K562 (cell line): ENCODE results near the gene ATP7B. TPM values are rescaled to one million over a fixed set of nuclear protein-coding genes. Genes with fewer than 3 reads are reported as not detected.

Experiments used
- ARNT ChIP-seq, 2 experiments: fragments of 450-650 bp; IDR thresholded peaks; 2 replicates each; pipeline ENCODE4 v1.6.1; 2016; ENCODE audit warnings: mild to moderate bottlenecking in 1 of 2
- ETV5 ChIP-seq: sonication (generic); formaldehyde crosslinking; IDR thresholded peaks from 2 replicates; pipeline ENCODE4 v1.4.0; 2020; ENCODE audit warnings: low read depth, mild to moderate bottlenecking, missing genetic modification reagents
- HNRNPL ChIP-seq: fragments of 200-400 bp; formaldehyde crosslinking; IDR thresholded peaks from 2 replicates; pipeline ENCODE4 v1.6.1; 2017; ENCODE audit warnings: low read depth, mild to moderate bottlenecking, low read length
- MTF1 ChIP-seq: fragments of 250-450 bp; sonication (Bioruptor Pico); IDR thresholded peaks from 2 replicates; pipeline ENCODE4 v1.9.0; 2021; ENCODE audit warnings: moderate library complexity, mild to moderate bottlenecking, inconsistent platforms, borderline replicate concordance
- ZNF23 ChIP-seq: fragments of 250-450 bp; sonication (Bioruptor Pico); IDR thresholded peaks from 2 replicates; pipeline ENCODE4 v1.4.0; 2020; ENCODE audit warnings: mild to moderate bottlenecking
- polyA plus RNA-seq, 8 experiments: library from polyadenylated mRNA; depleted of rRNA in 4 of 8; stranded (reverse) in 5 of 8; unstranded in 3 of 8; fragments of >200 nt; fragmentation: Nextera tagmentation in 2 of 8; fragmentation: Illumina TruSeq in 1 of 8; extraction: Ambion mirVana in 2 of 8; extraction: Trizol in 1 of 8; gene quantifications; 2 replicates each; pipeline versions ENCODE4 v1.2.1 to v1.2.3, GENCODE V29; 2011 to 2014; ENCODE audit warnings: inconsistent platforms in 1 of 8, missing spikeins in 1 of 8
- total RNA-seq, 7 experiments: library from RNA; depleted of rRNA in 6 of 7; stranded (reverse); fragments of >200 nt in 6 of 7; fragmentation: Illumina TruSeq in 2 of 7; extraction: Trizol in 2 of 7; gene quantifications; 2 replicates each; pipeline versions ENCODE4 v1.2.1 to v1.2.3, GENCODE V29; 2011 to 2021; ENCODE audit warnings: low replicate concordance in 1 of 7
- TF ChIP-seq, protein P1 (sequence below), 2 experiments: fragments of 450-650 bp; IDR thresholded peaks; 2 replicates each; pipeline ENCODE4 v1.6.1; 2016; ENCODE audit warnings: mild to moderate bottlenecking in 2 of 2, borderline replicate concordance in 1 of 2, low read depth in 1 of 2, moderate library complexity in 1 of 2
- TF ChIP-seq, protein P2 (sequence below): fragments of 250-450 bp; sonication (Bioruptor Pico); IDR thresholded peaks from 2 replicates; pipeline ENCODE4 v1.4.0; 2020; ENCODE audit warnings: mild to moderate bottlenecking, moderate library complexity

The ATP7B gene
- total and polyA plus RNA-seq, 9 of the 15 experiments (the other 6 are each of a cell fraction or from before 2014, with no cell fraction given), result 1.1 to 20.4 (median 8.5) TPM

DNA sequence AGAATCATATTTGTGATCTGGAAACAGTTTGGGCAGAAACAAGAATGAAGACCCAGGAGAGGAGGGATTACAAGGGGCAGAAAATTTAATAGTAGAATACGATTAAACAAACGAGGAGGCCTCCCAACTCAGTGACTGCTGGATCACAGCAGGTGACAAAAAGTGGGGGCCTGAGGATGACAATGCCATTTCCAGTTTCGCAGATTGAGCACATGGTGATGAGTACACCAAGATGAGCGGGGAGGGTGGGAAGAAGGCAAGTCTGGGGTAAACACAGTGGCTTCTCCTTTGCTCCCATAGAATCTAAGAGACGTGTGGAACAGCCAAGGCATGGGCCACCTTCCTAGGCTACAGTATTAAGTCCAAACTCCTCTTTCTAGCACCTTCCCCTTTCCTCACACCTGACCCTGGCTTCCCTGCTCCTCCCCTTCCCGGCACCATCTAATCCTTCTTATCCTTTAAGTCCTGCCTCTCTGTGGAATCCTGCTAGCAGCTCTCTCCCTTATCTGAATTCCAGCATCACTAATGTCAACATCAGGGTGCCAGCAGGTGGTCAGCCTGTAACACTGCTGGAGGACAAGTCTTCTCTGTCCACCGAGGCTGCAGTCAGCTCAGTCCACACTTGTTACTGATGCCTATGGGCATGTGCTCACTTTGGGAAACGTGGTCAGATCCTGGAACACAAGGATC lies 13.5 kb downstream of the ATP7B start (continued):
- no peak for TF ChIP-seq MTF1 (CRISPR knock-in tag)
- TF ChIP-seq ARNT (IDR thresholded peaks at IDR 0.05), result no peak
- no peak for TF ChIP-seq HNRNPL
- TF ChIP-seq, protein P1, sequence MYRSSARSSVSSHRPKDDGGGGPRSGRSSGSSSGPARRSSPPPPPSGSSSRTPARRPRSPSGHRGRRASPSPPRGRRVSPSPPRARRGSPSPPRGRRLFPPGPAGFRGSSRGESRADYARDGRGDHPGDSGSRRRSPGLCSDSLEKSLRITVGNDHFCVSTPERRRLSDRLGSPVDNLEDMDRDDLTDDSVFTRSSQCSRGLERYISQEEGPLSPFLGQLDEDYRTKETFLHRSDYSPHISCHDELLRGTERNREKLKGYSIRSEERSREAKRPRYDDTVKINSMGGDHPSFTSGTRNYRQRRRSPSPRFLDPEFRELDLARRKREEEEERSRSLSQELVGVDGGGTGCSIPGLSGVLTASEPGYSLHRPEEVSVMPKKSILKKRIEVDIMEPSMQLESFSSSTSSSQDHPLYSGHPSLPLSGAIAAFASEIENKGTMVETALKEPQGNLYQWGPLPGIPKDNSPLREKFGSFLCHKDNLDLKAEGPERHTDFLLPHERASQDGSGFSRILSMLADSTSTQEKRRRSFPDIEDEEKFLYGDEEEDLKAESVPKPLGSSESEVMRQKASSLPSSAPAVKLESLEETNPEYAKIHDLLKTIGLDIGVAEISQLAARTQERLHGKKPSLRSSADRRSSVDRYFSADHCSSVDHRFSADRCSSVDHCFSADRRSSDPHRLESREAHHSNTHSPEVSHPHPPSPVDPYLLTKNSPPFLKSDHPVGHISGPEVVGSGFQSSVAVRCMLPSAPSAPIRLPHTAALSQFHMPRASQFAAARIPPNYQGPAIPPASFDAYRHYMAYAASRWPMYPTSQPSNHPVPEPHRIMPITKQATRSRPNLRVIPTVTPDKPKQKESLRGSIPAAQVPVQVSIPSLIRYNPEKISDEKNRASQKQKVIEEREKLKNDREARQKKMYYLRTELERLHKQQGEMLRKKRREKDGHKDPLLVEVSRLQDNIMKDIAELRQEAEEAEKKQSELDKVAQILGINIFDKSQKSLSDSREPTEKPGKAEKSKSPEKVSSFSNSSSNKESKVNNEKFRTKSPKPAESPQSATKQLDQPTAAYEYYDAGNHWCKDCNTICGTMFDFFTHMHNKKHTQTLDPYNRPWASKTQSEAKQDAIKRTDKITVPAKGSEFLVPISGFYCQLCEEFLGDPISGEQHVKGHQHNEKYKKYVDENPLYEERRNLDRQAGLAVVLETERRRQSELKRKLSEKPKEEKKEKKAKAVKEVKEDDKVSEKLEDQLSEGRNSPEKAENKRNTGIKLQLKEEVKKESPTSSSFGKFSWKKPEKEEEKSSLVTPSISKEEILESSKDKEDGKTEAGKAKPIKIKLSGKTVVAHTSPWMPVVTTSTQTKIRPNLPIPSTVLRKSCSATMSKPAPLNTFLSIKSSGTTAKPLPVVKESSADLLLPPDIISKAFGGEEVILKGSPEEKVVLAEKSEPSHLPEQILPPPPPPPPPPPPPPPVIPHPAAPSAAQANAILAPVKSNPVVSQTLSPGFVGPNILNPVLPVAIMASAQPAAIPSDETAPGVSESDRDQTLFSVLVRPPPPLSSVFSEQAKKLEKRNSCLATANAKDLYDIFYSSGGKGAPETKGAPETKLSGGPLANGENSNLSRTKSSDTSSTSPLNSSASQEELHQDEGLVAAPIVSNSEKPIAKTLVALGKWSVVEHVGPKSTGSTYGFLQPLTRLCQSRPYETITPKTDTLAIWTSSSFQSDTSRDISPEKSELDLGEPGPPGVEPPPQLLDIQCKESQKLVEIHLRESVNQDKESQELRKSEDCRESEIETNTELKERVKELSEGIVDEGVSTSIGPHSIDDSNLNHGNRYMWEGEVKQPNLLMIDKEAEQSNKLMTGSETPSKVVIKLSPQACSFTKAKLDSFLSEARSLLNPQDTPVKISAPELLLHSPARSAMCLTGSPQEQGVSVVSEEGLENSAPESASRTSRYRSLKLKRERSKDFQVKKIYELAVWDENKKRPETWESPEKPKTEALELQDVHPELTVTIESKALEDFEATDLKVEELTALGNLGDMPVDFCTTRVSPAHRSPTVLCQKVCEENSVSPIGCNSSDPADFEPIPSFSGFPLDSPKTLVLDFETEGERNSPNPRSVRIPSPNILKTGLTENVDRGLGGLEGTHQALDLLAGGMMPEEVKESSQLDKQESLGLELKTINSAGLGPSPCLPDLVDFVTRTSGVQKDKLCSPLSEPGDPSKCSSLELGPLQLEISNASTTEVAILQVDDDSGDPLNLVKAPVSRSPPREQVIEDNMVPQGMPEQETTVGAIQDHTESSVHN (IDR thresholded peaks at IDR 0.05; ENCODE audit: borderline replicate concordance in 1 of 2, low read depth in 1 of 2), result no peak
- no peak for TF ChIP-seq ZNF23 (CRISPR knock-in tag)
- TF ChIP-seq, protein P2, sequence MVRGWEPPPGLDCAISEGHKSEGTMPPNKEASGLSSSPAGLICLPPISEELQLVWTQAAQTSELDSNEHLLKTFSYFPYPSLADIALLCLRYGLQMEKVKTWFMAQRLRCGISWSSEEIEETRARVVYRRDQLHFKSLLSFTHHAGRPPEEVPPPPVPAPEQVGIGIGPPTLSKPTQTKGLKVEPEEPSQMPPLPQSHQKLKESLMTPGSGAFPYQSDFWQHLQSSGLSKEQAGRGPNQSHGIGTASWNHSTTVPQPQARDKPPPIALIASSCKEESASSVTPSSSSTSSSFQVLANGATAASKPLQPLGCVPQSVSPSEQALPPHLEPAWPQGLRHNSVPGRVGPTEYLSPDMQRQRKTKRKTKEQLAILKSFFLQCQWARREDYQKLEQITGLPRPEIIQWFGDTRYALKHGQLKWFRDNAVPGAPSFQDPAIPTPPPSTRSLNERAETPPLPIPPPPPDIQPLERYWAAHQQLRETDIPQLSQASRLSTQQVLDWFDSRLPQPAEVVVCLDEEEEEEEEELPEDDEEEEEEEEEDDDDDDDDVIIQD (CRISPR knock-in tag), result no peak
- TF ChIP-seq ETV5, result no peak
- TF ChIP-seq, all 486 proteins: peak for 26
